Measurements from ENCODE around the gene ELMOD3. TPM values are rescaled to one million over a fixed set of nuclear protein-coding genes. Genes with fewer than 3 reads are reported as not detected.

Gene ELMOD3
- polyA plus RNA-seq, 2 of the 4 experiments (the other 2 are of a cell fraction): 17.8 to 29.9 TPM

GRCh38 chr2:85420536-85421259 lies 66.1 kb downstream of the ELMOD3 start:
- POLR2A ChIA-PET: interaction anchor here (0.7 to 11.7 kb wide), 11 partner anchors 11 to 191 kb away, joined by 3 to 261 read pairs (median 5); partner anchors contain the start of genes C2orf68, GGCX and MAT2A

More at GRCh38 chr2:85420536-85421259, 66.1 kb downstream of the ELMOD3 start:
- H3K4me2 ChIP-seq: peak overlapping the region; percentile 93
- FAIRE-seq: no peak
- H3K27ac ChIP-seq: peak overlapping the region; percentile 96 to 98
- DNase-seq (ENCODE audit: low read depth in 1 of 2, low spot score in 1 of 2): peak; percentile 92 to 97
- no peaks in the 10 kb centered on the region for H3K9me3 ChIP-seq
- TF ChIP-seq RFX5 (IDR thresholded peaks at IDR 0.05) (peak; percentile 46; the same call in 1 of the 2 replicates), REST (IDR thresholded peaks at IDR 0.05) (no peak), RNF2 (IDR thresholded peaks at IDR 0.05; ENCODE audit: borderline replicate concordance, low read depth) (no peak), FOSL2 (IDR thresholded peaks at IDR 0.05) (no peak), FOSL2 (CRISPR knock-in tag; IDR thresholded peaks at IDR 0.05) (no peak), TFCP2L1 (CRISPR knock-in tag; IDR thresholded peaks at IDR 0.05) (peak; percentile 8; the same call in 1 of the 2 replicates), BHLHE40 (IDR thresholded peaks at IDR 0.05; ENCODE audit: low read depth, low read length) (0 out of 2 replicates have a peak, but pooled peaks have one; percentile 24), HOXB13 (CRISPR knock-in tag; IDR thresholded peaks at IDR 0.05; ENCODE audit: low read depth) (peak; percentile 77), ZSCAN20 (CRISPR knock-in tag; IDR thresholded peaks at IDR 0.05) (no peak), ZNF302 (CRISPR knock-in tag; IDR thresholded peaks at IDR 0.05) (no peak), SMC3 (IDR thresholded peaks at IDR 0.05) (peak; percentile 100), HOXA7 (CRISPR knock-in tag; IDR thresholded peaks at IDR 0.05) (0 out of 2 replicates have a peak, but pooled peaks have one; percentile 42), ZC3H11A (IDR thresholded peaks at IDR 0.05) (no peak), JUN (IDR thresholded peaks at IDR 0.05) (no peak), USF2 (IDR thresholded peaks at IDR 0.05) (no peak), RAD21 (conservative IDR thresholded peaks at IDR 0.05 in 1 of 2, IDR thresholded peaks at IDR 0.05 in 1 of 2) (peak; percentile 100), SREBF2 (IDR thresholded peaks at IDR 0.05) (no peak), HDAC2 (IDR thresholded peaks at IDR 0.05) (no peak), HEYL (CRISPR knock-in tag; IDR thresholded peaks at IDR 0.05) (0 out of 2 replicates have a peak, but pooled peaks have one; percentile 87), ESRRA (IDR thresholded peaks at IDR 0.05; ENCODE audit: borderline replicate concordance, low read length) (no peak), KDM5A (IDR thresholded peaks at IDR 0.05) (no peak), EHMT2 (IDR thresholded peaks at IDR 0.05; ENCODE audit: low read depth) (no peak), NFE2L2 (conservative IDR thresholded peaks at IDR 0.05; ENCODE audit: low read length) (no peak), NPAS2 (CRISPR knock-in tag; IDR thresholded peaks at IDR 0.05; ENCODE audit: borderline replicate concordance) (0 out of 2 replicates have a peak, but pooled peaks have one; percentile 44), GATA3 (IDR thresholded peaks at IDR 0.05; ENCODE audit: borderline replicate concordance) (no peak), EHF (CRISPR knock-in tag; IDR thresholded peaks at IDR 0.05) (no peak)
- TF ChIP-seq, protein P1, sequence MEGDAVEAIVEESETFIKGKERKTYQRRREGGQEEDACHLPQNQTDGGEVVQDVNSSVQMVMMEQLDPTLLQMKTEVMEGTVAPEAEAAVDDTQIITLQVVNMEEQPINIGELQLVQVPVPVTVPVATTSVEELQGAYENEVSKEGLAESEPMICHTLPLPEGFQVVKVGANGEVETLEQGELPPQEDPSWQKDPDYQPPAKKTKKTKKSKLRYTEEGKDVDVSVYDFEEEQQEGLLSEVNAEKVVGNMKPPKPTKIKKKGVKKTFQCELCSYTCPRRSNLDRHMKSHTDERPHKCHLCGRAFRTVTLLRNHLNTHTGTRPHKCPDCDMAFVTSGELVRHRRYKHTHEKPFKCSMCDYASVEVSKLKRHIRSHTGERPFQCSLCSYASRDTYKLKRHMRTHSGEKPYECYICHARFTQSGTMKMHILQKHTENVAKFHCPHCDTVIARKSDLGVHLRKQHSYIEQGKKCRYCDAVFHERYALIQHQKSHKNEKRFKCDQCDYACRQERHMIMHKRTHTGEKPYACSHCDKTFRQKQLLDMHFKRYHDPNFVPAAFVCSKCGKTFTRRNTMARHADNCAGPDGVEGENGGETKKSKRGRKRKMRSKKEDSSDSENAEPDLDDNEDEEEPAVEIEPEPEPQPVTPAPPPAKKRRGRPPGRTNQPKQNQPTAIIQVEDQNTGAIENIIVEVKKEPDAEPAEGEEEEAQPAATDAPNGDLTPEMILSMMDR (IDR thresholded peaks at IDR 0.05): peak; percentile 99
- TF ChIP-seq, protein P2, sequence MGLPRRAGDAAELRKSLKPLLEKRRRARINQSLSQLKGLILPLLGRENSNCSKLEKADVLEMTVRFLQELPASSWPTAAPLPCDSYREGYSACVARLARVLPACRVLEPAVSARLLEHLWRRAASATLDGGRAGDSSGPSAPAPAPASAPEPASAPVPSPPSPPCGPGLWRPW (IDR thresholded peaks at IDR 0.05): no peak
- TF ChIP-seq, protein P3, sequence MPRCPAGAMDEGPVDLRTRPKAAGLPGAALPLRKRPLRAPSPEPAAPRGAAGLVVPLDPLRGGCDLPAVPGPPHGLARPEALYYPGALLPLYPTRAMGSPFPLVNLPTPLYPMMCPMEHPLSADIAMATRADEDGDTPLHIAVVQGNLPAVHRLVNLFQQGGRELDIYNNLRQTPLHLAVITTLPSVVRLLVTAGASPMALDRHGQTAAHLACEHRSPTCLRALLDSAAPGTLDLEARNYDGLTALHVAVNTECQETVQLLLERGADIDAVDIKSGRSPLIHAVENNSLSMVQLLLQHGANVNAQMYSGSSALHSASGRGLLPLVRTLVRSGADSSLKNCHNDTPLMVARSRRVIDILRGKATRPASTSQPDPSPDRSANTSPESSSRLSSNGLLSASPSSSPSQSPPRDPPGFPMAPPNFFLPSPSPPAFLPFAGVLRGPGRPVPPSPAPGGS (IDR thresholded peaks at IDR 0.05): no peak
- TF ChIP-seq, protein P4, sequence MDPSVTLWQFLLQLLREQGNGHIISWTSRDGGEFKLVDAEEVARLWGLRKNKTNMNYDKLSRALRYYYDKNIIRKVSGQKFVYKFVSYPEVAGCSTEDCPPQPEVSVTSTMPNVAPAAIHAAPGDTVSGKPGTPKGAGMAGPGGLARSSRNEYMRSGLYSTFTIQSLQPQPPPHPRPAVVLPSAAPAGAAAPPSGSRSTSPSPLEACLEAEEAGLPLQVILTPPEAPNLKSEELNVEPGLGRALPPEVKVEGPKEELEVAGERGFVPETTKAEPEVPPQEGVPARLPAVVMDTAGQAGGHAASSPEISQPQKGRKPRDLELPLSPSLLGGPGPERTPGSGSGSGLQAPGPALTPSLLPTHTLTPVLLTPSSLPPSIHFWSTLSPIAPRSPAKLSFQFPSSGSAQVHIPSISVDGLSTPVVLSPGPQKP (IDR thresholded peaks at IDR 0.05; ENCODE audit: low read depth, low read length): no peak
- 2% methylated on average over 22 of the region's 22 CpGs for WGBS (ENCODE audit: missing lambda C conversion rate)
- peak; percentile 57 to 70 for ATAC-seq
- peak overlapping the region; percentile 16; the same call in 1 of the 3 replicates for H3K4me3 ChIP-seq
- CTCF ChIA-PET: interaction anchor here (0.5 to 41.9 kb wide), 59 partner anchors 9 to 691 kb away, joined by 3 to 1185 read pairs (median 5); partner anchors contain the start of genes C2orf68, ELMOD3, GGCX and MAT2A
- peaks cover 44% of the 10 kb centered on the region for H3K4me1 ChIP-seq

Measured in A549 (cell line).